Aorta (tissue), 5 donors: ENCODE measurements around the gene PACC1. TPM values are rescaled to one million over a fixed set of nuclear protein-coding genes. Genes with fewer than 3 reads are reported as not detected.

Experiments used
- ATAC-seq: fragments of 200-7000 bp; cut with Tn5 transposase; one replicate; pipeline ENCODE4 v1.9.1; 2022; ENCODE audit warnings: moderate library complexity; ENCODE audit not compliant: low FRiP score
- DNase-seq, 2 donors: peaks; one replicate each; pipeline ENCODE4 v3.0.0-alpha.2; 2020
- H3K27ac ChIP-seq, 2 donors: one replicate each; pipeline ENCODE4 v1.5.1; 2013; ENCODE audit warnings: low read length in 2 of 2, mild to moderate bottlenecking in 2 of 2, moderate library complexity in 2 of 2, control low read depth in 1 of 2, inconsistent platforms in 1 of 2, low read depth in 1 of 2
- H3K27me3 ChIP-seq, 2 donors: one replicate each; pipeline ENCODE4 v1.6.1; 2013; ENCODE audit warnings: control low read depth in 1 of 2, low read length in 1 of 2, mild to moderate bottlenecking in 1 of 2, moderate library complexity in 1 of 2; ENCODE audit not compliant: insufficient read depth in 2 of 2, control insufficient read depth in 1 of 2
- H3K36me3 ChIP-seq, 2 donors: one replicate each; pipeline ENCODE4 v1.6.1; 2013; ENCODE audit warnings: control low read depth in 1 of 2, low read length in 1 of 2, mild to moderate bottlenecking in 1 of 2; ENCODE audit not compliant: insufficient read depth in 2 of 2, control insufficient read depth in 1 of 2
- H3K4me1 ChIP-seq, 2 donors: one replicate each; pipeline ENCODE4 v1.6.1; 2013; ENCODE audit warnings: low read length in 2 of 2, control low read depth in 1 of 2, mild to moderate bottlenecking in 1 of 2, moderate library complexity in 1 of 2; ENCODE audit not compliant: insufficient read depth in 2 of 2, control insufficient read depth in 1 of 2
- H3K4me3 ChIP-seq, 2 donors: one replicate each; pipeline ENCODE4 v1.5.1; 2013; ENCODE audit warnings: low read length in 2 of 2, control low read depth in 1 of 2, mild to moderate bottlenecking in 1 of 2
- H3K9me3 ChIP-seq: one replicate; pipeline ENCODE4 v1.6.1; 2013; ENCODE audit warnings: mild to moderate bottlenecking, low read length; ENCODE audit not compliant: control insufficient read depth
- WGBS, 2 donors: extraction: QIAGEN DNeasy Blood & Tissue Kit; methylation state at CpG; one replicate each; pipeline ENCODE4 v1.1.7; 2013; 5-methylcytosine and 5-hydroxymethylcytosine counted together
- intact Hi-C, 2 donors: fragments of 100-400 bp; cut with DNase I; formaldehyde crosslinking; loops; one replicate each; pipeline versions ENCODE4 v1.14.2 to v1.15.0; 2022
- polyA plus RNA-seq, 2 donors: library from polyadenylated mRNA; stranded (reverse); fragments of 200-250 nt; gene quantifications; one replicate each; pipeline ENCODE4 v1.2.3, GENCODE V29; 2013
- total RNA-seq, 2 donors: library from RNA; stranded (reverse); fragmentation: NEBNext Ultra II Directional; extraction: Animal tissue kit (Norgen Biotek cat#: 25700); gene quantifications; one replicate each; pipeline ENCODE4 v1.2.1, GENCODE V29; 2021
- donor health status: healthy with polysubstance abuse.
- donor health status: Bipolar disorder and iron deficiency.
- donor health status: DM: no; HTN: no; CAD: no.
- donor health status: DM: no; HTN: no; CAD: no.
- donor health status: DM: yes; HTN: yes; CAD: no.

Gene PACC1
- total and polyA plus RNA-seq, 4 donors = 2.8 to 7.5 (median 4.9) TPM

DNA sequence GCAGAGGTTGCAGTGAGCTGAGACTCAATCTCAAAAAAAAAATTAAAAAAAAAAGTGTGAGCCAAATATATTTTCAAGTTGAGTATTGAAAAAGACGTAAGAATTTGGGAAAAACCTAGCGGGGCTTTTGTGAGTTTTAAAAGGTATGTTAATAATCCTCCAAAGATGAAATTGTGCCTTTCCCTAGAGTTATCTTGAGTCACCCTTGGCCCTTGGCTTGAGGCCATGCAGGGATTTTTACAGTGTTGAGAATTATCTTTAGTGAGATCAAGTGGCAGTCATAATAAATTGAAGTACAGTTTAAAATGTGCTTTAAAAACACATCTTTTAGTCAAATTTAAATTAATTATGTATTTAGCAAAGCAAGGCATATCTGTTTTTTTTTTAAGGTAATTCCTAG lies 96.8 kb downstream of the PACC1 start:
- Histone ChIP-seq H3K36me3 (no peaks in the 10 kb centered on the region), H3K4me3 (no peak overlapping the region)
- WGBS, 2 donors = 87 to 89% methylated on average over 2 of the region's 2 CpGs

DNA sequence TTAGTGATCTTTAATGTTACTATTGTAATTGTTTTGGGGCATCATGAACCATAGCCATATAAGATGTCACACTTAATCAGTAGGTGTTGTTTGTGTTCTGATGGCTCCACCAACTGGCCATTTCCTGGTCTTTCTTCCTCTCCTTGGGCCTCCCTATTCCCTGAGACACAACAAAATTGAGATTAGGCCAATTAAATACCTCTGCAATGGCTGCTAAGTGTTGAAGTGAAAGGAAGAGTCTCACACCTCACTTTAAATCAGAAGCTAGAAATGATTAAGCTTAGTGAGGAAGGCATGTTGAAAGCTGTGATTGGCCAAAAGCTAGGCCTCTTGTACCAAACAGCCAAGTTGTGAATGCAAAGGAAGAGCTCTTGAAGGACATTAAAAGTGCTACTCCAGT lies 98.8 kb downstream of the PACC1 start:
- no peaks in the 10 kb centered on the region for H3K36me3 ChIP-seq
- H3K4me1 ChIP-seq = no peaks in the 10 kb centered on the region
- H3K4me3 ChIP-seq = no peak overlapping the region
- no peak overlapping the region for H3K27ac ChIP-seq
- no peaks in the 10 kb centered on the region for H3K9me3 ChIP-seq
- DNase-seq (no peak), ATAC-seq (no peak)
- intact Hi-C loops = no loop called here
- H3K27me3 ChIP-seq = no peaks in the 10 kb centered on the region

More for the DNA sequence above, 96.8 kb downstream of the PACC1 start:
- H3K27me3 ChIP-seq = no peaks in the 10 kb centered on the region
- H3K27ac ChIP-seq = no peak overlapping the region
- intact Hi-C loops = no loop called here
- no peaks in the 10 kb centered on the region for H3K9me3 ChIP-seq
- no peaks in the 10 kb centered on the region for H3K4me1 ChIP-seq
- ATAC-seq (no peak), DNase-seq (no peak)

- Histone ChIP-seq H3K36me3 (no peaks in the 10 kb centered on the region), H3K9me3 (no peaks in the 10 kb centered on the region), H3K27ac (no peak overlapping the region), H3K4me3 (no peak overlapping the region), H3K4me1 (no peaks in the 10 kb centered on the region), H3K27me3 (no peaks in the 10 kb centered on the region)
- 95% methylated on average over 2 of the region's 2 CpGs for WGBS, 2 donors
- DNase-seq (no peak), ATAC-seq (no peak)
- intact Hi-C loops = no loop called here
Measured at GRCh38 chr1:212315184-212315583, 99.5 kb downstream of the PACC1 start.

Other genes with a start within 250 kb of the PACC1 start
- 10 to 100 TPM; 43.2 to 45.3 TPM for gene PPP2R5A, start 129.5 kb downstream of the PACC1 start, total RNA-seq
- gene PPP2R5A, start 129.5 kb downstream of the PACC1 start, polyA plus RNA-seq = 10 to 100 TPM; 33.5 to 39.1 TPM
- gene NENF, start 18.0 kb upstream of the PACC1 start, total RNA-seq = 10 to 100 TPM; 67.9 to 91.5 TPM
- gene NENF, start 18.0 kb upstream of the PACC1 start, polyA plus RNA-seq = 100 to 1,000 TPM; 122 to 148 TPM
- 100 to 1,000 TPM in 1 of 2 donors, 10 to 100 TPM in 1; 28.1 to 265 TPM for gene ATF3, start 193.9 kb upstream of the PACC1 start, total RNA-seq
- 10 to 100 TPM; 22.7 to 60.9 TPM for gene ATF3, start 193.9 kb upstream of the PACC1 start, polyA plus RNA-seq